A204.1 (cell line): ENCODE data around the gene CMTM3.
"Not testable (repeated sequence)": the region's sequence is repeated elsewhere in the genome, so short reads cannot be mapped to it uniquely, and the experiment has no call there.

Source experiments
- FAIRE-seq: peaks from 2 replicates; lab custom pipeline; 2012; peaks lifted over from hg19 to GRCh38; lab: Jason Lieb, UNC

CMTM3 gene

GRCh38 chr16:66604376-66605176 lies at the start of gene CMTM3:
TSS of gene CMTM3 (plus strand) at chr16:66604704. CDS start at chr16:66604806, 102 bp downstream.
- FAIRE-seq, result no peak

DNA sequence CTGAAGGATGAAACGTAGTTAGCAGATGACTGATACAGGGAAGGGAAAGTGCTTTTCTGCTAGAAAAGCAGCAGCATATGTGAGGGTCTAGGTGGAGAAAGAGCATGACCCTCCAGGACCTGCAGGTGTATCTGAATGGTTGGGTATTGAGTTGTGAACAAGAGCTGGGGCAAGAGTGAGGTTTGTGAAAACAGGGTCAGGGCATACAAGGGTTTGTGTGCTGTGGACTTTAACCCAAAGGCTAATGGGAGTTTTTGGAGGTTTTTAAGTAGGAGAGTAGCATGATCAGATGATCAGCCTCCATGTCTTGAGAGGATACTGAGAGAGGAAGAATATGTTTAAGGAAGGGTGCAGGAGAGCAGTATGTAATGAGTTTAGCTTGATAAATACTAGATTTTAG lies 44.4 kb upstream of the CMTM3 start:
- no peak for FAIRE-seq

GRCh38 chr16:66561381-66562080 lies 43.0 kb upstream of the CMTM3 start:
- FAIRE-seq, result no peak

DNA sequence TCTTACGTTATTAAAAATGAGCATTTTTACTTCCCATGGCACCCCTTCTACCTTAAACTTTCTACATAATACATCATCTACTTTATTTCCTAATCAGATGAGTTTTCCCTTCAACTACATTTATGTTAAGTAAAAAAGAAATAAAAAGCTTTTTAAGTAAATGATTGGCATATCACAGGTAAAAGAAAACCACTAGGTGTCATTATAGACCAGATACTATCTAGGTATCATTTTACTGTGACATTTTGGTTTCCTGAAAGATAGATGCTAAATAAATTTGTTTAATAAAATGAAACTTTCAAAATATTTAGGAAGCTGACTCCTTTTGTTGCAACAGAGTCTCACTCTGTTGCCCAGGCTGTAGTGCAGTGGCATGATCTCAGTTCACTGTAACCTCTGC lies 42.1 kb upstream of the CMTM3 start:
- FAIRE-seq, result peak; percentile 34

DNA sequence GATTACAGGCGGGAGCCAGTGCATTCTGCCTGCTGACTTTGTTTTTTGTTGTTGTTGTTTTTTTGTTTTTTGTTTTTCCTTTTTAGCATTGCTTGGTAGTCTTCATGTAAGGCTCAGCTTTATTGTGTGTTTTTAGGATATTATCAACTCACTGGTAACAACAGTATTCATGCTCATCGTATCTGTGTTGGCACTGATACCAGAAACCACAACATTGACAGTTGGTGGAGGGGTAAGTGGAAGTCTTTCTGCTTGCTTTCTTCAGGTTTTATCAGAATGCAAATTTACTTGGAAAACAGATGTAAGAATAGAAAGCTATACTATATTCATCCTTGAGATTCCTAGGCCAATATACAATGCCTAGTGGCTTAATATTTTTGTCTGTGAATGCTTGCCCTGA lies 41.5 kb upstream of the CMTM3 start:
- no peak for FAIRE-seq

DNA sequence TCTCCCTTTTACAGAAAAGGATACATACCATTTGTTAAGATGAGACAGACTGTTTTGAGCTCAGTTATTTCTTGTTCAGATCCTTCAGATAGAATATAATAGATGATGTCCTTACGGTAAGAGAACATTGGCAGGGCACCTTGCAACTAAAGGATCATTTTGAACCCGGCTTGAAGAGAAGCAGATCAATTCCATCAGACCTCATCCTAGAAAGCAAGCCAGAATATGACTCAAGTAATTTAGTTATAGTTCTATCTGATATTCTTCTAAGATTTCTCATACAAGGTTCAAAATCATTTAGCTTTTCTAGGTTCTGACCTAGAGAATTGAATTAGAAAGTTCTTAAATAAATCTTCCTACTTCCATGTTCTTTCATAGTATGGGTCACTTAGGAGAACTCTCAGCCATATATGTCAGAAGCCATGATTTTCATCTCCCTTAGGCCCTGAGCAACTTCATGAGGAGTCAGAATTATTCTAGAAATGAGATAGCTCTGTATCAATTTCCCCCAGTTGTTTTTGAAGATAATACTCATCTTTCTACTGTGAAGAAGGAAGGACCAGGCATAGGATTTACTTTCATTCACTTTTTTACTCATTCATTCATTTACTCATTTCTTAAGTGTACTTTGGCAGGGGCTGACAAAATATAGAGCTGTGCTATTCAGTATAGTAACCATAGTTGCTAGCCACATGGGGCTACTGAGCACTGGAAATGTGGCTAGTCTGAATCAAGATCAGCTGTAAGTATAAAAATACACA lies 40.8 kb upstream of the CMTM3 start:
- FAIRE-seq, result no peak

- FAIRE-seq, result no peak
Measured at GRCh38 chr16:66566051-66566901, 38.2 kb upstream of the CMTM3 start, which contains the start of gene CMTM1. TSS of gene CMTM1 (plus strand) at chr16:66566439. CDS start at chr16:66566514, 75 bp downstream.

- not testable (repeated sequence) for FAIRE-seq
Measured at GRCh38 chr16:66567270-66567669, 37.2 kb upstream of the CMTM3 start.

DNA sequence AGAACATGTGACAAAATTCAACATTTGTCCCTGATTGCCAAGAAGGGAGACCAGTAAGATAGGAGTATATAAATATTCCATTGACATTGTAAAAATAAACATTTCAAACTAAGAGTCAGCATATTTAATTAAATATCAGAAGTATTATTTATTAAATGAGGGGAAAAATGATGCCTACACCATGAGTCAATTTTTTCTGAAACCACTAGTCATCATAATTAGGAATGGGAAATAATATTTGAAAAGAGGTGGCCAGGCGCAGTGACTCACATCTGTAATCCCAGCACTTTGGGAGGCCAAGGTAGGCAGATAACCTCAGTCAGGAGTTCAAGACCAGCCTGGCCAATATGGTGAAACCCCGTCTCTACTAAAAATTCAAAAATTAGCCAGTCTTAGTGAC lies 36.1 kb upstream of the CMTM3 start:
- no peak for FAIRE-seq

GRCh38 chr16:66569131-66569530 lies 35.4 kb upstream of the CMTM3 start:
- no peak for FAIRE-seq

GRCh38 chr16:66569827-66570405 lies 34.6 kb upstream of the CMTM3 start:
- no peak for FAIRE-seq

- FAIRE-seq, result no peak
Measured at GRCh38 chr16:66572356-66572755, 32.1 kb upstream of the CMTM3 start.

DNA sequence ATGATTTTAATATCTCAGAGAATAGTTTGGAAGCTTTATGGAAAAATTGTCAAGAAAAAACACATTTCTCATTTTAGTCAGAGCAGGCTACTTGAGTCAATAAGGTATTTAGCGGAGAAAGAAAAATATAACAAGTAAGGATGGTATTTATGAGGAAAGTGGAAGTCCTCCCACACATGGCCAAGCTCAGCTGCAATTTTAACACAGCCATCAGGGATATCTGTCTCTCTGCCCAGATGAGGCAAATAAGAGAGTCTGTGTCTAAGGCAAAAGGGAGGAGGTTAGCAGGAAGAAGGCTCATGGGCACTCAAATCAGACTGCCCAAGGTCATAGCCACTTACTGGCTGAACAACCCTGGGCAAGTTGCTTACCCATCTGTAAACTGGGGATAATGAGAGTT lies 30.4 kb upstream of the CMTM3 start:
- FAIRE-seq, result no peak

DNA sequence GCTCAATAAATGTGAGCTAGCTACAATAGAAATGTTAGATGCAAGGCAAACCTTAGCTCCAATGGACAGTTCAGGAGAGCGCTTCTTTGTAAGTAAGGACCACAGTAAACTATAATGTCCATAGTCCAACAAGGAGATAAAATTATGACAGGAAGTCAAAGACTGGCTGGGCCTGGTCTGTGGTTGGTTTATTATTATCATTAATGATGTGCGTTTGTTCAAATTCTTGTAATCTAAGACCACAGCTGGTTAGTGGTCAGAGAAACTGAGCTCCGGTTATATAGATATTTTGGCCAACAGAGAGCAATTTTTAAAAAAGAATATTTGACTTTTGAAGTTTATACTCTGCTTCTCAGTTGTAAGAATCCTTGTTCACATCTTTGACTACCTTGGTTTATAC lies 30.0 kb upstream of the CMTM3 start:
- FAIRE-seq, result no peak

GRCh38 chr16:66575060-66575459 lies 29.4 kb upstream of the CMTM3 start:
- no peak for FAIRE-seq

DNA sequence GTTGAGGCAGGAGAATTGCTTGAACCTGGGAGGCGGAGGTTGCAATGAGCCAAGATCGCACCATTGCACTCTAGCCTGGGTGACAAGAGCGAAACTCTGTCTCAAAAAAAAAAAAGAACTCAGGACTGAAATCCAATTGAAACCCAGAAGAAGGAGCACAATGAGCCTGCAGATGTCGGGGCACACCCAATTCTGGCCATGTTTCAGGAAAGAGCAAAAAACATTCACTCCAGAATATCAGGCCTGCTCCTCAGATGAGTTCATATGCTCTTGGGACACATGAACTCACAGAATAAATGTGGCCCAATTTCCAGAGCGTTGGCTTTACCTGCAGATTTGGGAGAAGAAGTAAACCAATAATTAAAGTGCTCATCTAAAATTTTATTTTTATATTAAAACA lies 28.2 kb upstream of the CMTM3 start:
- FAIRE-seq, result no peak

DNA sequence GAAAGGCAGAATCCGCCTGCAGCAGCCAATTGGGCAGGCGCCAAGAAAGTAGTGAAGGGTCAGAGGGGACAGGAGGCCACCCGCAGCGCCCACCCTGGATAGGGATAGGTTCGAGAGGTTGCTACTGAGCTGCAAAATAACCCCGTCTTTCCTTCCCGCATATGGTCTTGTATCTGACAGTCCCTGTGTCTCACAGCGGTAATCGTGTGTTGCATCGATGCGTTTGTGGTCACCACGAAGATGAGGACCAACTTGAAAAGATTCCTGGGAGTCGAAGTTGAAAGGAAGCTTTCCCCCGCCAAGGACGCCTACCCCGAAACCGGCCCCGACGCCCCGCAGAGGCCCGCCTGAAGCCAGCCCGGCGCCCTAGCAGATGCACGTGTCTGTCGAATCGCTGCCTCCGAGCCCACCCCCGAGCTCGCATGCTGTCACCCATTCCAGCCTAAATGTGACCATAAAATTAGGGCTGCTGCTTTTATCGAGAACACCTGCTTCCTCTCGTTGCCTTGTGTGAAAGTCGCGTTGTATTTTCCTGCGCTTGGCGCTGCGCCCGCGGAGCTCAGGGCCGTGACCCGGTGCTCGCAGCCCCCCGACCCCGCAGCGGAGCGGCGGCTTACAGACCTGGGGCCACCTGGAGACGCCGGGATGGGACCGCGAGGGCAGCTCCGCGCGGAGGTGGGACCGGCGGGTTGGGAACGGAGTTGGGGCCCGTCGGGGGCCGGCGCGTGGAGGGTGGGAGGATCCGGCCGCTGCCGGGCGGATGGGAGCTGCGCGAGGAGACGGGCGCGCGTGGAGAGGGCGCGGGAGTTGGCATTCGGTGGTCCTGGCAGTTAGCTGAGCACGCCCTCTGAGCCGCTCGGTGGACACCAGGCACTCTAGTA lies 25.6 kb upstream of the CMTM3 start, which contains the start of gene CMTM2:
Gene CMTM2, plus strand, starts transcription at position 813 of the 881 bp plus-strand sequence. CDS start 145 bp downstream, outside the sequence.
- no peak for FAIRE-seq

- FAIRE-seq, result no peak
Measured at GRCh38 chr16:66580605-66581209, 23.8 kb upstream of the CMTM3 start.

DNA sequence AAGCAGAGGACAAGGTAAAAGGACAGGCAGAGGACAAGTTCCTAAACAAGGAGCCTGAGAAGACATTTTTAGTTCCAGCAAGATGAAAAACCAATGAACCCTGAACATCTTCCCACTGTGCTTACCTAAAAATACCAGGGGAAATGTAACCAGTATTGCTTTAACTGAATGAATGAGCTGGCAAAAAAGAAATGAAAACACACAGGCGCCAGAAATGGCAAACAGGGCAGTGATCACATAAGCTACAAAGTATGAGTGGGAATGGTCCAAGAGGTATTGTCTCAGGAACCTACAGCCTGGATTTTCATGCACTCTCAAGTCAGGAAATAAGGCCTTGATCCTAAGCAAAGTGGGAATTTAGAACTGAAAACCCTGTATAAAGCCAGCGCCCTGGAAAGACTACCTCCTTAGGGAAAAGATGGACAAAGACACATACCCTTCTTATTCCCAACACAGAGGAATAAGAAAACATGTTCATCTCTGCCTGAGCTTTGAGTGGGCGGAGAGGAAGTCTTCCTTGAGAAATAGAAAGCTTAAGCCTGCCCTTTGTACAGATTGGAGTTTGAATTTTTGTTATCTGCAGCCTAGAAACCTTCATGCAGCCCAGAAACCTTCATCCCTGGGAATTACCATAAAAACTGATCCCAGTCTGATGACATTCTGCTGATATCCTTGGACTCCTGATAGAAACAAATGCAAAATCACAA lies 23.1 kb upstream of the CMTM3 start:
- no peak for FAIRE-seq
